Measurements from ENCODE around the gene RIPOR3. TPM values are rescaled to one million over a fixed set of nuclear protein-coding genes. Genes with fewer than 3 reads are reported as not detected.

Gene RIPOR3
- total and polyA plus RNA-seq, 9 of the 15 experiments (the other 6 are each of a cell fraction or from before 2014, with no cell fraction given) = 3.3 to 62.7 (median 21.4) TPM

GRCh38 chr20:50690650-50691572, at the start of gene RIPOR3 (continued):
- TF ChIP-seq ZNF780A (CRISPR knock-in tag; IDR thresholded peaks at IDR 0.05) (no peak), TGIF2 (CRISPR knock-in tag; IDR thresholded peaks at IDR 0.05) (no peak), CHD1 (IDR thresholded peaks at IDR 0.05; ENCODE audit: low read length) (peak; percentile 36), ZKSCAN8 (CRISPR knock-in tag; IDR thresholded peaks at IDR 0.05) (peak; percentile 79; the same call in 1 of the 2 replicates), TRIM24 (IDR thresholded peaks at IDR 0.05) (peak; percentile 92 to 93), E2F6 (IDR thresholded peaks at IDR 0.05; ENCODE audit: borderline replicate concordance in 1 of 2, extremely low read depth in 1 of 2, insufficient read depth in 1 of 2, insufficient read length in 1 of 2, low read depth in 1 of 2, low read length in 1 of 2, poor library complexity in 1 of 2, severe bottlenecking in 1 of 2) (peak; percentile 52 to 71), TEAD1 (CRISPR knock-in tag; IDR thresholded peaks at IDR 0.05) (peak; percentile 62 to 81; a peak in 3 of 4 replicates), CBX3 (IDR thresholded peaks at IDR 0.05; ENCODE audit: borderline replicate concordance in 1 of 2, low read length in 2 of 2) (peak in 1 of 2 experiments; percentile 47; a peak in 1 of 3 replicates), CTBP1 (IDR thresholded peaks at IDR 0.05; ENCODE audit: borderline replicate concordance) (peak; percentile 58), ZBTB9 (CRISPR knock-in tag; IDR thresholded peaks at IDR 0.05) (0 out of 2 replicates have a peak, but pooled peaks have one; percentile 24), GTF2B (IDR thresholded peaks at IDR 0.05; ENCODE audit: extremely low read depth, insufficient read length) (no peak), ZFPM2 (CRISPR knock-in tag; IDR thresholded peaks at IDR 0.05) (no peak), SAFB2 (IDR thresholded peaks at IDR 0.05; ENCODE audit: borderline replicate concordance, low read depth, low read length, severe bottlenecking) (no peak), CBX1 (IDR thresholded peaks at IDR 0.05; ENCODE audit: low read depth) (no peak), TAF1 (IDR thresholded peaks at IDR 0.05; ENCODE audit: control insufficient read depth, extremely low read depth, insufficient read depth, low read length, severe bottlenecking) (peak; percentile 42), RAD51 (IDR thresholded peaks at IDR 0.05; ENCODE audit: borderline replicate concordance, low read depth) (no peak; the same call in 1 of the 2 replicates), DNMT1 (IDR thresholded peaks at IDR 0.05) (no peak)
- TF ChIP-seq, protein P1, sequence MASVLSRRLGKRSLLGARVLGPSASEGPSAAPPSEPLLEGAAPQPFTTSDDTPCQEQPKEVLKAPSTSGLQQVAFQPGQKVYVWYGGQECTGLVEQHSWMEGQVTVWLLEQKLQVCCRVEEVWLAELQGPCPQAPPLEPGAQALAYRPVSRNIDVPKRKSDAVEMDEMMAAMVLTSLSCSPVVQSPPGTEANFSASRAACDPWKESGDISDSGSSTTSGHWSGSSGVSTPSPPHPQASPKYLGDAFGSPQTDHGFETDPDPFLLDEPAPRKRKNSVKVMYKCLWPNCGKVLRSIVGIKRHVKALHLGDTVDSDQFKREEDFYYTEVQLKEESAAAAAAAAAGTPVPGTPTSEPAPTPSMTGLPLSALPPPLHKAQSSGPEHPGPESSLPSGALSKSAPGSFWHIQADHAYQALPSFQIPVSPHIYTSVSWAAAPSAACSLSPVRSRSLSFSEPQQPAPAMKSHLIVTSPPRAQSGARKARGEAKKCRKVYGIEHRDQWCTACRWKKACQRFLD (CRISPR knock-in tag; IDR thresholded peaks at IDR 0.05) = peak; percentile 98

Data from K562 (cell line).